Mucosa of descending colon (tissue), 3 donors: ENCODE results near the gene INPP5A. TPM values are rescaled to one million over a fixed set of nuclear protein-coding genes. Genes with fewer than 3 reads are reported as not detected.

Source experiments
- ATAC-seq: fragments of 200-7000 bp; cut with Tn5 transposase; one replicate; pipeline ENCODE4 v1.9.1; 2020; ENCODE audit warnings: mild to moderate bottlenecking, moderate library complexity
- DNase-seq, 3 donors: peaks; one replicate each; pipeline ENCODE4 v3.0.0-alpha.2; 2020
- H3K36me3 ChIP-seq: fragments of 200-600 bp; one replicate; pipeline ENCODE4 v1.8.0; 2021; ENCODE audit warnings: low read depth, mild to moderate bottlenecking
- H3K4me1 ChIP-seq: fragments of 200-600 bp; one replicate; pipeline ENCODE4 v1.8.0; 2021; ENCODE audit warnings: low read depth, mild to moderate bottlenecking
- H3K4me3 ChIP-seq: fragments of 200-600 bp; one replicate; pipeline ENCODE4 v1.8.0; 2021; ENCODE audit warnings: mild to moderate bottlenecking
- H3K9me3 ChIP-seq: fragments of 200-600 bp; one replicate; pipeline ENCODE4 v1.8.0; 2021; ENCODE audit warnings: mild to moderate bottlenecking
- CTCF ChIP-seq: fragments of 200-600 bp; IDR thresholded peaks from one replicate; pipeline ENCODE4 v1.8.0; 2022; ENCODE audit warnings: antibody characterized with exemption, mild to moderate bottlenecking
- intact Hi-C, 2 donors: fragments of 100-400 bp; cut with DNase I in 1 of 2; cut with micrococcal nuclease in 1 of 2; formaldehyde crosslinking; loops; one replicate each; pipeline versions ENCODE4 v1.11.0 to v1.11.1; 2022; cut with DNase I, micrococcal nuclease
- total RNA-seq, 3 donors: library from RNA; stranded (reverse); fragmentation: NEBNext Ultra II Directional in 2 of 3; extraction: Animal tissue kit (Norgen Biotek cat#: 25700) in 2 of 3; gene quantifications; one replicate each; pipeline versions ENCODE4 v1.2.1 to v1.2.4, GENCODE V29; 2021 to 2023
- donor health status: DM: no; HTN: no; CAD: no; lungs with moderate emphysema.
- donor health status: DM: no; HTN: no; CAD: no.
- donor health status: DM: no; HTN: yes; CAD: no.

INPP5A gene
- total RNA-seq, 3 donors from 2014 or later = 31.7 to 92.8 (median 32.0) TPM

GRCh38 chr10:132492323-132493025 lies 45.1 kb upstream of the INPP5A start:
- TF ChIP-seq CTCF = no peak
- ATAC-seq = peak; percentile 44
- no peaks in the 10 kb centered on the region for H3K9me3 ChIP-seq
- no peak overlapping the region for H3K4me3 ChIP-seq
- intact Hi-C loops = no loop called here
- H3K4me1 ChIP-seq = no peaks in the 10 kb centered on the region
- H3K36me3 ChIP-seq = no peaks in the 10 kb centered on the region
- no peak for DNase-seq

GRCh38 chr10:132493246-132493755 lies 44.3 kb upstream of the INPP5A start:
- Histone ChIP-seq H3K4me1 (no peaks in the 10 kb centered on the region), H3K36me3 (no peaks in the 10 kb centered on the region), H3K4me3 (no peak overlapping the region), H3K9me3 (no peaks in the 10 kb centered on the region)
- ATAC-seq = peak; percentile 60
- intact Hi-C loops = no loop called here
- no peak for DNase-seq
- no peak for TF ChIP-seq CTCF

GRCh38 chr10:132493756-132494290 lies 43.8 kb upstream of the INPP5A start:
- TF ChIP-seq CTCF = no peak
- ATAC-seq = peak; percentile 53
- no peaks in the 10 kb centered on the region for H3K9me3 ChIP-seq
- DNase-seq = no peak
- intact Hi-C loops = no loop called here
- no peaks in the 10 kb centered on the region for H3K36me3 ChIP-seq
- H3K4me3 ChIP-seq = no peak overlapping the region
- no peaks in the 10 kb centered on the region for H3K4me1 ChIP-seq

- ATAC-seq = no peak
- intact Hi-C loops = no loop called here
- no peak overlapping the region for H3K4me3 ChIP-seq
- H3K9me3 ChIP-seq = no peaks in the 10 kb centered on the region
- no peak for DNase-seq
- no peaks in the 10 kb centered on the region for H3K4me1 ChIP-seq
- H3K36me3 ChIP-seq = no peaks in the 10 kb centered on the region
- no peak for TF ChIP-seq CTCF
Observed at GRCh38 chr10:132494866-132495630, 42.5 kb upstream of the INPP5A start.

GRCh38 chr10:132496360-132497062 lies 41.1 kb upstream of the INPP5A start:
- Histone ChIP-seq H3K4me3 (no peak overlapping the region), H3K36me3 (no peaks in the 10 kb centered on the region), H3K9me3 (no peaks in the 10 kb centered on the region), H3K4me1 (no peaks in the 10 kb centered on the region)
- intact Hi-C loops = no loop called here
- DNase-seq (no peak), ATAC-seq (no peak)
- TF ChIP-seq CTCF = no peak
